ENCODE measurements around the gene KIAA0513. TPM values are rescaled to one million over a fixed set of nuclear protein-coding genes. Genes with fewer than 3 reads are reported as not detected.

Gene KIAA0513
- total and polyA plus RNA-seq, 10 of the 15 experiments (the other 5 are each of a cell fraction or from before 2014, with no cell fraction given), result 0.14 to 5.8 (median 2.0) TPM

- FAIRE-seq (peak; percentile 57), DNase-seq (ENCODE audit: low read depth, low spot score) (no peak), ATAC-seq (peak; percentile 37)
- Histone ChIP-seq H2AFZ (ENCODE audit: control insufficient read depth, low read depth, low read length) (peak overlapping the region; percentile 81), H3K79me2 (ENCODE audit: control insufficient read depth, insufficient read depth, low read length) (no peaks in the 10 kb centered on the region), H3K9ac (ENCODE audit: control insufficient read depth, insufficient read depth, low read length) (peak overlapping the region; percentile 75), H3K9me3 (replicated peaks; ENCODE audit: control insufficient read depth, insufficient read depth, low read length) (no peaks in the 10 kb centered on the region), H4K20me1 (ENCODE audit: control insufficient read depth, insufficient read depth) (no peaks in the 10 kb centered on the region), H3K4me2 (ENCODE audit: control insufficient read depth, insufficient read depth) (peak overlapping the region; percentile 96), H3K4me1 (ENCODE audit: control insufficient read depth, insufficient read depth, low read length) (peaks cover 30% of the 10 kb centered on the region), H3K27ac (ENCODE audit: control insufficient read depth, insufficient read depth) (peak overlapping the region; percentile 77), H3K27me3 (replicated peaks in 1 of 2; ENCODE audit: control insufficient read depth in 2 of 2, insufficient read depth in 2 of 2, low read length in 1 of 2) (no peaks in the 10 kb centered on the region; a peak in 1 of 4 replicates), H3K36me3 (ENCODE audit: control insufficient read depth in 2 of 2, insufficient read depth in 2 of 2, low read length in 1 of 2) (no peaks in the 10 kb centered on the region; a peak in 1 of 4 replicates), H3K4me3 (peak overlapping the region; percentile 23; the same call in 1 of the 2 replicates)
- ChIA-PET CTCF (interaction anchor here (1.2 to 1.4 kb wide), 2 partner anchors 10 to 55 kb away, joined by 3 read pairs; partner anchors contain the start of gene KIAA0513), RAD21 (ENCODE audit: unreplicated experiment) (no interaction called here), SMC1A (ENCODE audit: uncharacterized antibody, unreplicated experiment) (interaction anchor here (1.3 kb wide), 1 partner anchor 11 kb away, joined by 3 read pairs; no protein-coding TSS in a partner anchor), POLR2A (no interaction called here)
- BruUV-seq (replicated peaks), result no TSS peak
- intact Hi-C loops (cut with micrococcal nuclease; ENCODE audit: unreplicated experiment) (loop anchor here (2.0 kb wide), 1 partner anchor 26 kb away; no protein-coding TSS in a partner anchor), in situ Hi-C loops (cut with MboI) (no loop called here)
- 6% methylated on average over 13 of the region's 13 CpGs for WGBS (ENCODE audit: insufficient coverage, insufficient replicate concordance, low lambda C conversion rate, missing lambda C conversion rate)
- peak; percentile 22 for TF ChIP-seq SP1 (IDR thresholded peaks at IDR 0.05; ENCODE audit: low read depth, low read length)
- TF ChIP-seq REST (IDR thresholded peaks at IDR 0.05; ENCODE audit: low read depth, low read length), result no peak
- TF ChIP-seq MEF2B (IDR thresholded peaks at IDR 0.05; ENCODE audit: partially characterized antibody, poor library complexity, severe bottlenecking), result peak; percentile 28
- peak; percentile 51; the same call in 1 of the 2 replicates for TF ChIP-seq MEF2A (IDR thresholded peaks at IDR 0.05; ENCODE audit: insufficient read depth, low read depth, low read length)
- no peak for TF ChIP-seq PML (IDR thresholded peaks at IDR 0.05; ENCODE audit: low read length)
- TF ChIP-seq IKZF2 (IDR thresholded peaks at IDR 0.05), result peak; percentile 21 to 32; a peak in 1 of 4 replicates
- TF ChIP-seq IKZF1 (conservative IDR thresholded peaks at IDR 0.05), result peak; percentile 66
- peak; percentile 63 for TF ChIP-seq RUNX3 (IDR thresholded peaks at IDR 0.05; ENCODE audit: low read length)
- TF ChIP-seq SPI1 (IDR thresholded peaks at IDR 0.05; ENCODE audit: borderline replicate concordance, insufficient read depth, low read depth, low read length), result peak; percentile 75; the same call in 1 of the 2 replicates
- no peak for TF ChIP-seq ELK1 (IDR thresholded peaks at IDR 0.05; ENCODE audit: low read depth, low read length)
- peak; percentile 77 for TF ChIP-seq EED (IDR thresholded peaks at IDR 0.05; ENCODE audit: low read depth)
- no peak for TF ChIP-seq STAT1 (conservative IDR thresholded peaks at IDR 0.05)
- TF ChIP-seq NR2F1 (conservative IDR thresholded peaks at IDR 0.05), result no peak
- no peak for TF ChIP-seq IRF3 (IDR thresholded peaks at IDR 0.05)
- TF ChIP-seq CREB1 (IDR thresholded peaks at IDR 0.05; ENCODE audit: low read depth), result no peak
- 0 out of 2 replicates have a peak, but pooled peaks have one; percentile 23 for TF ChIP-seq PAX5 (IDR thresholded peaks at IDR 0.05; ENCODE audit: borderline replicate concordance, low read depth, low read length)
- TF ChIP-seq ETV6 (conservative IDR thresholded peaks at IDR 0.05 in 1 of 2, IDR thresholded peaks at IDR 0.05 in 1 of 2; ENCODE audit: borderline replicate concordance in 1 of 2, low read depth in 1 of 2), result 0 out of 4 replicates have a peak, but pooled peaks of 1 of the 2 experiments have one; percentile 13
These were observed 55.5 kb downstream of the KIAA0513 start for GRCh38 chr16:85083051-85083639.

All from GM12878 (cell line).